HG03196 (cell line): ENCODE data around the gene TPM3.
"Not testable (repeated sequence)": the region's sequence is repeated elsewhere in the genome, so short reads cannot be mapped to it uniquely, and the experiment has no call there.

Experiments used
- ATAC-seq: cut with Tn5 transposase; IDR thresholded peaks from one replicate; pipeline ENCODE4 v1.9.1; 2021; ENCODE audit not compliant: unreplicated experiment

Gene TPM3

GRCh38 chr1:154170547-154171222 lies 21.2 kb downstream of the TPM3 start:
- no peak for ATAC-seq

- no peak for ATAC-seq
These were observed 24.4 kb downstream of the TPM3 start for GRCh38 chr1:154167461-154167860.

- ATAC-seq: no peak
These were observed 25.7 kb downstream of the TPM3 start for GRCh38 chr1:154166207-154166606.

GRCh38 chr1:154159554-154159953 lies 32.3 kb downstream of the TPM3 start:
- no peak for ATAC-seq

GRCh38 chr1:154158307-154159125 lies 33.4 kb downstream of the TPM3 start:
- ATAC-seq: peak; percentile 30

GRCh38 chr1:154157520-154158306 lies 34.2 kb downstream of the TPM3 start:
- ATAC-seq: peak; percentile 79

GRCh38 chr1:154155251-154155650 lies 36.6 kb downstream of the TPM3 start:
- no peak for ATAC-seq

GRCh38 chr1:154154534-154155191 lies 37.2 kb downstream of the TPM3 start, which contains the start of gene NUP210L:
NUP210L (minus strand) TSS chr1:154155073.
- no peak for ATAC-seq

- ATAC-seq: no peak
These were observed 37.8 kb downstream of the TPM3 start for GRCh38 chr1:154154053-154154452.

- ATAC-seq: no peak
These were observed 40.6 kb downstream of the TPM3 start for GRCh38 chr1:154151311-154151710.

GRCh38 chr1:154148807-154149206 lies 43.1 kb downstream of the TPM3 start:
- no peak for ATAC-seq

GRCh38 chr1:154147505-154147904 lies 44.4 kb downstream of the TPM3 start:
- ATAC-seq: not testable (repeated sequence)

- ATAC-seq: no peak
These were observed 45.9 kb downstream of the TPM3 start for GRCh38 chr1:154145986-154146385.

GRCh38 chr1:154142358-154142757 lies 49.5 kb downstream of the TPM3 start:
- no peak for ATAC-seq

- no peak for ATAC-seq
These were observed 50.7 kb downstream of the TPM3 start for GRCh38 chr1:154141240-154141639.

- ATAC-seq: no peak
These were observed 54.0 kb downstream of the TPM3 start for GRCh38 chr1:154137888-154138287.

GRCh38 chr1:154133256-154133655 lies 58.6 kb downstream of the TPM3 start:
- no peak for ATAC-seq

GRCh38 chr1:154129391-154129970 lies 62.4 kb downstream of the TPM3 start:
- no peak for ATAC-seq

- not testable (repeated sequence) for ATAC-seq
These were observed 68.7 kb downstream of the TPM3 start for GRCh38 chr1:154123205-154123604.

GRCh38 chr1:154117642-154118041 lies 74.3 kb downstream of the TPM3 start:
- ATAC-seq: no peak

GRCh38 chr1:154115180-154115579 lies 76.7 kb downstream of the TPM3 start:
- ATAC-seq: no peak
